GM18505 (cell line): ENCODE results near the gene IMPA2.

Source experiments
- ATAC-seq: cut with Tn5 transposase; IDR thresholded peaks from one replicate; pipeline ENCODE4 v1.9.1; 2021; ENCODE audit not compliant: unreplicated experiment
- POLR2A ChIP-seq: IDR thresholded peaks from 4 replicates; pipeline ENCODE4 v1.6.1; 2011; ENCODE audit warnings: borderline replicate concordance; ENCODE audit not compliant: insufficient read depth, insufficient read length; ENCODE audit errors: extremely low read depth

Gene IMPA2

GRCh38 chr18:12052866-12053265, 71.6 kb downstream of the IMPA2 start:
- no peak for ATAC-seq
- no peak for TF ChIP-seq POLR2A

- peak; percentile 53 for ATAC-seq
- TF ChIP-seq POLR2A, result no peak
These were observed 72.0 kb downstream of the IMPA2 start for GRCh38 chr18:12053289-12053688.

GRCh38 chr18:12056034-12056883, 75.0 kb downstream of the IMPA2 start:
- ATAC-seq, result no peak
- TF ChIP-seq POLR2A, result no peak

- ATAC-seq, result no peak
- no peak for TF ChIP-seq POLR2A
These were observed 75.6 kb downstream of the IMPA2 start for GRCh38 chr18:12056884-12057402.

- no peak for ATAC-seq
These were observed 76.2 kb downstream of the IMPA2 start for GRCh38 chr18:12057419-12058039.

GRCh38 chr18:12059334-12060181, 78.3 kb downstream of the IMPA2 start:
- ATAC-seq, result no peak
- TF ChIP-seq POLR2A, result no peak

More at GRCh38 chr18:12057419-12058039, 76.2 kb downstream of the IMPA2 start:
- no peak for TF ChIP-seq POLR2A

- no peak for TF ChIP-seq POLR2A
- ATAC-seq, result no peak
These were observed 79.0 kb downstream of the IMPA2 start for GRCh38 chr18:12060182-12060870.

GRCh38 chr18:12061685-12062084, 80.4 kb downstream of the IMPA2 start:
- ATAC-seq, result no peak
- no peak for TF ChIP-seq POLR2A

- ATAC-seq, result no peak
- TF ChIP-seq POLR2A, result no peak
These were observed 81.7 kb downstream of the IMPA2 start for GRCh38 chr18:12062974-12063373.

GRCh38 chr18:12064086-12064763, 82.9 kb downstream of the IMPA2 start:
- ATAC-seq, result no peak
- TF ChIP-seq POLR2A, result no peak

- TF ChIP-seq POLR2A, result no peak
- ATAC-seq, result no peak
These were observed 84.1 kb downstream of the IMPA2 start for GRCh38 chr18:12065397-12065796.

GRCh38 chr18:12066910-12067511, 85.7 kb downstream of the IMPA2 start:
- no peak for ATAC-seq
- TF ChIP-seq POLR2A, result no peak
